ENCODE data around the gene GFPT2.

Gene GFPT2

GRCh38 chr5:180389252-180390101, 36.3 kb upstream of the GFPT2 start:
- no peaks in the 10 kb centered on the region for H3K4me1 ChIP-seq (ENCODE audit: insufficient read depth, low read length)
- no peak overlapping the region for H3K9ac ChIP-seq (ENCODE audit: low read length)
- H3K27me3 ChIP-seq (ENCODE audit: control insufficient read depth in 1 of 2, insufficient read depth in 2 of 2, low read length in 2 of 2), result no peaks in the 10 kb centered on the region
- no peaks in the 10 kb centered on the region for H3K9me3 ChIP-seq (ENCODE audit: low read length)
- no peaks in the 10 kb centered on the region for H3K36me3 ChIP-seq (ENCODE audit: insufficient read depth, low read length)
- H3K27ac ChIP-seq (ENCODE audit: low read depth, low read length), result no peak overlapping the region
- no peak overlapping the region for H3K4me3 ChIP-seq (ENCODE audit: low read depth in 1 of 2, low read length in 2 of 2)

GRCh38 chr5:180387798-180388197, 34.7 kb upstream of the GFPT2 start:
- Histone ChIP-seq H3K27ac (ENCODE audit: low read depth, low read length) (no peak overlapping the region), H3K4me1 (ENCODE audit: insufficient read depth, low read length) (no peaks in the 10 kb centered on the region), H3K9ac (ENCODE audit: low read length) (no peak overlapping the region), H3K9me3 (ENCODE audit: low read length) (no peaks in the 10 kb centered on the region), H3K27me3 (ENCODE audit: control insufficient read depth in 1 of 2, insufficient read depth in 2 of 2, low read length in 2 of 2) (no peaks in the 10 kb centered on the region), H3K36me3 (ENCODE audit: insufficient read depth, low read length) (no peaks in the 10 kb centered on the region), H3K4me3 (ENCODE audit: low read depth in 1 of 2, low read length in 2 of 2) (no peak overlapping the region)

- H3K27ac ChIP-seq (ENCODE audit: low read depth, low read length), result no peak overlapping the region
- H3K9me3 ChIP-seq (ENCODE audit: low read length), result no peaks in the 10 kb centered on the region
- no peaks in the 10 kb centered on the region for H3K36me3 ChIP-seq (ENCODE audit: insufficient read depth, low read length)
- H3K4me3 ChIP-seq (ENCODE audit: low read depth in 1 of 2, low read length in 2 of 2), result no peak overlapping the region
- H3K27me3 ChIP-seq (ENCODE audit: control insufficient read depth in 1 of 2, insufficient read depth in 2 of 2, low read length in 2 of 2), result peaks cover 0 to 8% of the 10 kb centered on the region in 2 donors
- H3K9ac ChIP-seq (ENCODE audit: low read length), result no peak overlapping the region
- H3K4me1 ChIP-seq (ENCODE audit: insufficient read depth, low read length), result no peaks in the 10 kb centered on the region
Measured at GRCh38 chr5:180382926-180383325, 29.8 kb upstream of the GFPT2 start.

GRCh38 chr5:180381851-180382480, 28.8 kb upstream of the GFPT2 start:
- H3K27ac ChIP-seq (ENCODE audit: low read depth, low read length), result no peak overlapping the region
- H3K36me3 ChIP-seq (ENCODE audit: insufficient read depth, low read length), result no peaks in the 10 kb centered on the region
- H3K9me3 ChIP-seq (ENCODE audit: low read length), result no peaks in the 10 kb centered on the region
- H3K9ac ChIP-seq (ENCODE audit: low read length), result no peak overlapping the region
- no peaks in the 10 kb centered on the region for H3K4me1 ChIP-seq (ENCODE audit: insufficient read depth, low read length)
- peaks cover 0 to 8% of the 10 kb centered on the region in 2 donors for H3K27me3 ChIP-seq (ENCODE audit: control insufficient read depth in 1 of 2, insufficient read depth in 2 of 2, low read length in 2 of 2)
- H3K4me3 ChIP-seq (ENCODE audit: low read depth in 1 of 2, low read length in 2 of 2), result no peak overlapping the region

- Histone ChIP-seq H3K4me1 (ENCODE audit: insufficient read depth, low read length) (no peaks in the 10 kb centered on the region), H3K27me3 (ENCODE audit: control insufficient read depth in 1 of 2, insufficient read depth in 2 of 2, low read length in 2 of 2) (peaks cover 0 to 8% of the 10 kb centered on the region in 2 donors), H3K9ac (ENCODE audit: low read length) (no peak overlapping the region), H3K4me3 (ENCODE audit: low read depth in 1 of 2, low read length in 2 of 2) (no peak overlapping the region), H3K27ac (ENCODE audit: low read depth, low read length) (no peak overlapping the region), H3K36me3 (ENCODE audit: insufficient read depth, low read length) (no peaks in the 10 kb centered on the region), H3K9me3 (ENCODE audit: low read length) (no peaks in the 10 kb centered on the region)
Measured at GRCh38 chr5:180381428-180381827, 28.3 kb upstream of the GFPT2 start.

- H3K9me3 ChIP-seq (ENCODE audit: low read length), result no peaks in the 10 kb centered on the region
- peaks cover 0 to 8% of the 10 kb centered on the region in 2 donors for H3K27me3 ChIP-seq (ENCODE audit: control insufficient read depth in 1 of 2, insufficient read depth in 2 of 2, low read length in 2 of 2)
- H3K27ac ChIP-seq (ENCODE audit: low read depth, low read length), result no peak overlapping the region
- H3K4me1 ChIP-seq (ENCODE audit: insufficient read depth, low read length), result no peaks in the 10 kb centered on the region
- no peak overlapping the region for H3K4me3 ChIP-seq (ENCODE audit: low read depth in 1 of 2, low read length in 2 of 2)
- H3K36me3 ChIP-seq (ENCODE audit: insufficient read depth, low read length), result no peaks in the 10 kb centered on the region
- H3K9ac ChIP-seq (ENCODE audit: low read length), result no peak overlapping the region
Measured at GRCh38 chr5:180380856-180381255, 27.7 kb upstream of the GFPT2 start.

- H3K4me3 ChIP-seq (ENCODE audit: low read depth in 1 of 2, low read length in 2 of 2), result no peak overlapping the region
- no peaks in the 10 kb centered on the region for H3K9me3 ChIP-seq (ENCODE audit: low read length)
- no peak overlapping the region for H3K27ac ChIP-seq (ENCODE audit: low read depth, low read length)
- H3K27me3 ChIP-seq (ENCODE audit: control insufficient read depth in 1 of 2, insufficient read depth in 2 of 2, low read length in 2 of 2), result peaks cover 0 to 8% of the 10 kb centered on the region in 2 donors
- no peaks in the 10 kb centered on the region for H3K36me3 ChIP-seq (ENCODE audit: insufficient read depth, low read length)
- H3K4me1 ChIP-seq (ENCODE audit: insufficient read depth, low read length), result no peaks in the 10 kb centered on the region
- no peak overlapping the region for H3K9ac ChIP-seq (ENCODE audit: low read length)
Measured at GRCh38 chr5:180380441-180380840, 27.3 kb upstream of the GFPT2 start.

- Histone ChIP-seq H3K27ac (ENCODE audit: low read depth, low read length) (no peak overlapping the region), H3K9ac (ENCODE audit: low read length) (no peak overlapping the region), H3K36me3 (ENCODE audit: insufficient read depth, low read length) (no peaks in the 10 kb centered on the region), H3K4me3 (ENCODE audit: low read depth in 1 of 2, low read length in 2 of 2) (no peak overlapping the region), H3K27me3 (ENCODE audit: control insufficient read depth in 1 of 2, insufficient read depth in 2 of 2, low read length in 2 of 2) (peaks cover 0 to 8% of the 10 kb centered on the region in 2 donors), H3K4me1 (ENCODE audit: insufficient read depth, low read length) (no peaks in the 10 kb centered on the region), H3K9me3 (ENCODE audit: low read length) (no peaks in the 10 kb centered on the region)
Measured at GRCh38 chr5:180379355-180380070, 26.4 kb upstream of the GFPT2 start.

- H3K27ac ChIP-seq (ENCODE audit: low read depth, low read length), result no peak overlapping the region
- no peaks in the 10 kb centered on the region for H3K36me3 ChIP-seq (ENCODE audit: insufficient read depth, low read length)
- H3K9me3 ChIP-seq (ENCODE audit: low read length), result no peaks in the 10 kb centered on the region
- H3K9ac ChIP-seq (ENCODE audit: low read length), result no peak overlapping the region
- H3K4me1 ChIP-seq (ENCODE audit: insufficient read depth, low read length), result no peaks in the 10 kb centered on the region
- peaks cover 0 to 8% of the 10 kb centered on the region in 2 donors for H3K27me3 ChIP-seq (ENCODE audit: control insufficient read depth in 1 of 2, insufficient read depth in 2 of 2, low read length in 2 of 2)
- no peak overlapping the region for H3K4me3 ChIP-seq (ENCODE audit: low read depth in 1 of 2, low read length in 2 of 2)
Measured at GRCh38 chr5:180378438-180379344, 25.6 kb upstream of the GFPT2 start.

- no peak overlapping the region for H3K27ac ChIP-seq (ENCODE audit: low read depth, low read length)
- H3K4me3 ChIP-seq (ENCODE audit: low read depth in 1 of 2, low read length in 2 of 2), result no peak overlapping the region
- H3K4me1 ChIP-seq (ENCODE audit: insufficient read depth, low read length), result no peaks in the 10 kb centered on the region
Measured at GRCh38 chr5:180377556-180378197, 24.5 kb upstream of the GFPT2 start.

More at GRCh38 chr5:180377556-180378197, 24.5 kb upstream of the GFPT2 start:
- Histone ChIP-seq H3K9me3 (ENCODE audit: low read length) (no peaks in the 10 kb centered on the region), H3K36me3 (ENCODE audit: insufficient read depth, low read length) (no peaks in the 10 kb centered on the region), H3K9ac (ENCODE audit: low read length) (no peak overlapping the region), H3K27me3 (ENCODE audit: control insufficient read depth in 1 of 2, insufficient read depth in 2 of 2, low read length in 2 of 2) (peaks cover 0 to 8% of the 10 kb centered on the region in 2 donors)

All from muscle layer of colon (tissue), 2 donors.